HEK293T (cell line): ENCODE data around the gene TNS3.

Source experiments
- BHLHE40 ChIP-seq: fragments of 450-650 bp; IDR thresholded peaks from 2 replicates; pipeline ENCODE4 v1.6.1; 2016; ENCODE audit warnings: mild to moderate bottlenecking, moderate library complexity, borderline replicate concordance
- CTBP1 ChIP-seq: fragments of 450-650 bp; IDR thresholded peaks from 2 replicates; pipeline ENCODE4 v1.6.1; 2016; ENCODE audit warnings: borderline replicate concordance
- FOXK2 ChIP-seq: fragments of 450-650 bp; IDR thresholded peaks from 2 replicates; pipeline ENCODE4 v1.6.1; 2016; ENCODE audit warnings: mild to moderate bottlenecking
- FOXM1 ChIP-seq: fragments of 450-650 bp; IDR thresholded peaks from 2 replicates; pipeline ENCODE4 v1.6.1; 2017; ENCODE audit warnings: mild to moderate bottlenecking, borderline replicate concordance
- HDGF ChIP-seq: fragments of 450-650 bp; IDR thresholded peaks from 2 replicates; pipeline ENCODE4 v1.6.1; 2017; ENCODE audit warnings: antibody characterized with exemption, borderline replicate concordance
- PKNOX1 ChIP-seq: fragments of 450-650 bp; IDR thresholded peaks from 2 replicates; pipeline ENCODE4 v1.6.1; 2016
- TARDBP ChIP-seq: fragments of 450-650 bp; IDR thresholded peaks from 2 replicates; pipeline ENCODE4 v1.6.1; 2016

GRCh38 chr7:47610506-47611044, 28.7 kb upstream of the TNS3 start:
- no peak for TF ChIP-seq BHLHE40
- no peak for TF ChIP-seq CTBP1
- no peak for TF ChIP-seq PKNOX1
- no peak for TF ChIP-seq FOXK2
- TF ChIP-seq HDGF, result no peak
- no peak for TF ChIP-seq TARDBP
- TF ChIP-seq FOXM1, result no peak
